ENCODE data around the gene STAMBP. TPM values are rescaled to one million over a fixed set of nuclear protein-coding genes. Genes with fewer than 3 reads are reported as not detected.

STAMBP gene
- total and polyA plus RNA-seq, 2 of the 13 experiments (the other 11 are each of a cell fraction or from before 2014, with no cell fraction given), result 49.6 to 53.2 TPM

GRCh38 chr2:73913414-73914054 is 84.8 kb downstream of the STAMBP start:
- Histone ChIP-seq H3K9ac (ENCODE audit: insufficient read depth, low read depth, low read length) (no peak overlapping the region), H3K79me2 (ENCODE audit: insufficient read depth, low read length) (no peaks in the 10 kb centered on the region), H3K4me2 (ENCODE audit: low read depth, low read length) (no peak overlapping the region), H3K4me3 (replicated peaks in 1 of 3; ENCODE audit: insufficient read depth in 1 of 3, low read depth in 2 of 3, low read length in 3 of 3) (no peak overlapping the region), H3K27me3 (ENCODE audit: control insufficient read depth in 1 of 2, insufficient read depth in 2 of 2, low read length in 2 of 2) (peaks cover 2 to 13% of the 10 kb centered on the region in 2 experiments; a peak in 2 of 5 replicates), H3K27ac (ENCODE audit: extremely low read length, insufficient read depth, low read length) (no peak overlapping the region), H3K36me3 (replicated peaks in 1 of 2; ENCODE audit: control insufficient read depth in 1 of 2, insufficient read depth in 2 of 2, low read length in 2 of 2) (no peaks in the 10 kb centered on the region), H3K9me3 (ENCODE audit: low read length) (no peaks in the 10 kb centered on the region), H2AFZ (ENCODE audit: low read length) (no peak overlapping the region), H4K20me1 (ENCODE audit: insufficient read depth, low read length) (no peaks in the 10 kb centered on the region), H3K4me1 (ENCODE audit: insufficient read depth, low read length) (no peaks in the 10 kb centered on the region)
- CTCF ChIA-PET (ENCODE audit: low intra/inter-chr PET ratio, low total read pairs), result interaction anchor here (0.7 kb wide), 1 partner anchor 17 kb away, joined by 3 read pairs; no protein-coding TSS in a partner anchor
- 57% methylated on average over 8 of the region's 8 CpGs for WGBS (ENCODE audit: low lambda C conversion rate)
- POLR2A ChIA-PET, result no interaction called here
- in situ Hi-C loops (cut with HindIII; ENCODE audit: extremely low pct_ligation_motif_present, low pct_unique_long_range_greater_than_20kb) (no loop called here), intact Hi-C loops (cut with micrococcal nuclease; ENCODE audit: unreplicated experiment) (no loop called here)
- ATAC-seq (no peak), FAIRE-seq (no peak), DNase-seq (ENCODE audit: low spot score) (no peak)
- no TSS peak for BruUV-seq (replicated peaks)
- no peak for TF ChIP-seq ZNF609 (CRISPR knock-in tag; IDR thresholded peaks at IDR 0.05; ENCODE audit: borderline replicate concordance)
- no peak for TF ChIP-seq HOXA5 (CRISPR knock-in tag; IDR thresholded peaks at IDR 0.05)
- no peak for TF ChIP-seq SRSF9 (IDR thresholded peaks at IDR 0.05; ENCODE audit: borderline replicate concordance, insufficient read depth, low read depth, low read length, poor library complexity, severe bottlenecking)
- TF ChIP-seq MTA3 (CRISPR knock-in tag; IDR thresholded peaks at IDR 0.05), result no peak
- no peak for TF ChIP-seq ZNF557 (CRISPR knock-in tag; IDR thresholded peaks at IDR 0.05)
- TF ChIP-seq NFATC3 (CRISPR knock-in tag; IDR thresholded peaks at IDR 0.05), result no peak
- TF ChIP-seq CEBPB (IDR thresholded peaks at IDR 0.05; ENCODE audit: borderline replicate concordance, low read depth, low read length), result no peak
- no peak for TF ChIP-seq GABPB1 (CRISPR knock-in tag; IDR thresholded peaks at IDR 0.05)
- no peak for TF ChIP-seq ZNF777 (CRISPR knock-in tag; IDR thresholded peaks at IDR 0.05)
- TF ChIP-seq ZXDC (CRISPR knock-in tag; IDR thresholded peaks at IDR 0.05), result no peak
- no peak for TF ChIP-seq ZEB1 (IDR thresholded peaks at IDR 0.05; ENCODE audit: insufficient replicate concordance, low read depth)
- no peak for TF ChIP-seq FOSL2 (CRISPR knock-in tag; IDR thresholded peaks at IDR 0.05)
- TF ChIP-seq ZNF33A (CRISPR knock-in tag; IDR thresholded peaks at IDR 0.05; ENCODE audit: borderline replicate concordance), result no peak
- no peak for TF ChIP-seq POGZ (CRISPR knock-in tag; IDR thresholded peaks at IDR 0.05)
- no peak for TF ChIP-seq SSRP1 (CRISPR knock-in tag; IDR thresholded peaks at IDR 0.05)
- TF ChIP-seq NR2F2 (IDR thresholded peaks at IDR 0.05; ENCODE audit: borderline replicate concordance, low read depth), result no peak
- no peak for TF ChIP-seq IRF9 (CRISPR knock-in tag; IDR thresholded peaks at IDR 0.05; ENCODE audit: borderline replicate concordance)
